Neural cell (in vitro differentiated cells): ENCODE data around the gene MME.

Experiments
- CTCF ChIP-seq: fragments of 450-650 bp; IDR thresholded peaks from 2 replicates; pipeline ENCODE4 v1.5.1; 2014; ENCODE audit warnings: antibody characterized with exemption, mild to moderate bottlenecking, moderate library complexity; ENCODE audit not compliant: poor library complexity, severe bottlenecking
- EP300 ChIP-seq: fragments of 450-650 bp; conservative IDR thresholded peaks from 2 replicates; pipeline ENCODE4 v1.6.1; 2014; ENCODE audit warnings: antibody characterized with exemption, mild to moderate bottlenecking, moderate library complexity; ENCODE audit not compliant: poor library complexity, severe bottlenecking
- POLR2AphosphoS5 ChIP-seq: IDR thresholded peaks from 2 replicates; pipeline ENCODE4 v1.6.1; 2012

GRCh38 chr3:155211940-155212339, 131.8 kb downstream of the MME start:
- no peak for TF ChIP-seq CTCF
- no peak for TF ChIP-seq EP300
- no peak for TF ChIP-seq POLR2AphosphoS5
